HUES48 (cell line): ENCODE data around the gene URM1.
A peak's percentile ranks its signal among the peaks of the same experiment; 100 is the strongest.
"Not testable (repeated sequence)": the region's sequence is repeated elsewhere in the genome, so short reads cannot be mapped to it uniquely, and the experiment has no call there.

ENCODE experiments used
- H3K27ac ChIP-seq: one replicate; pipeline ENCODE4 v1.7.0; 2013; ENCODE audit warnings: low read depth, low read length, inconsistent platforms
- H3K27me3 ChIP-seq: 2 replicates; pipeline ENCODE4 v1.6.1; 2013; ENCODE audit warnings: mild to moderate bottlenecking, low read length; ENCODE audit not compliant: control insufficient read depth, insufficient read depth
- H3K36me3 ChIP-seq: 2 replicates; pipeline ENCODE4 v1.6.1; 2013; ENCODE audit warnings: low read length; ENCODE audit not compliant: control insufficient read depth, insufficient read depth
- H3K4me1 ChIP-seq: 2 replicates; pipeline ENCODE4 v1.6.1; 2013; ENCODE audit warnings: mild to moderate bottlenecking, low read length; ENCODE audit not compliant: control insufficient read depth, insufficient read depth
- H3K4me3 ChIP-seq: 2 replicates; pipeline ENCODE4 v1.5.1; 2013; ENCODE audit warnings: mild to moderate bottlenecking, low read depth, low read length
- H3K9ac ChIP-seq: 2 replicates; pipeline ENCODE4 v1.6.1; 2013; ENCODE audit warnings: mild to moderate bottlenecking, low read depth, low read length, moderate library complexity
- H3K9me3 ChIP-seq: 2 replicates; pipeline ENCODE4 v1.6.1; 2013; ENCODE audit warnings: low read length; ENCODE audit not compliant: control insufficient read depth, insufficient read depth

Gene URM1

DNA sequence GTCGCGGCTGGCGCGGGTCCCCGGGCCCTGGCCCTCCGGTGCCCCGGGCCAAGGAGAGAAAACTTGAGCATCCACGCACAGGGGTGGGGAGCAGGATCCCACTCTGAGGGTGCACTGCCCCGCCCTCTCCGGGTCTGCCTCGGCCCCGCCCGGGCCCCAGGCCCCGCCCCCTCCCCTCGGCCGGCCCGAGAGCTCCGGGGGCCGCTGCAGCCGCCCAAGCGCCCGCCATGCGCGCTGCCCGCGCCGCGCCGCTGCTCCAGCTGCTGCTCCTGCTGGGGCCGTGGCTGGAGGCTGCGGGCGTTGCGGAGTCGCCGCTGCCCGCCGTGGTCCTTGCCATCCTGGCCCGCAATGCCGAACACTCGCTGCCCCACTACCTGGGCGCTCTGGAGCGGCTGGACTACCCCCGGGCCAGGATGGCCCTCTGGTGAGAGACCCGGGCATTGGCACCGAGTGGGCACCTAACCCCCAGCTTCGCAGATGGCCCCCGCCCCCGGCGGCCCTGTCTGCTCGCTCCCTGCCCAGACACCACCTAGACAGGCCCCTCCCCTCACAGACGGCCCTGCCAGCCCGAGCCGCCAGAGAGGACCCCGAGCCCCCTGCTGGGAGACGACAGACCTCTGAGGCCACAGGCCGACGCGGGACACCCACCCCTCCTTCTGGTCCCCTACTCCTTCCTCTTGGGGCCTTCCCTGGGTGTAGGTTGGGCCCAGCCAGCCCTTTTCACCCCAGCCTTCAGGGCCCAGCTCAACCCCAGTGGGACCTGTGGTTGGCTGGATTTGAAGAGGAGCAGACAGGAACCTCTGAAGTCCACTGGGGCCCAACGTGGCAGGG, 49.7 kb downstream of the URM1 start, which contains the start of gene CERCAM:
TSS of gene CERCAM (plus strand) at position 207 of the 831 bp plus-strand sequence. CDS start at position 228, 21 bp downstream.
- Histone ChIP-seq H3K36me3 (no peaks in the 10 kb centered on the region), H3K27me3 (peaks cover 65% of the 10 kb centered on the region), H3K9me3 (no peaks in the 10 kb centered on the region), H3K9ac (no peak within 1 kb of the TSS), H3K27ac (no peak within 1 kb of the TSS), H3K4me1 (peaks cover 11% of the 10 kb centered on the region; the same call in 1 of the 2 replicates), H3K4me3 (peak within 1 kb of the TSS; percentile 83)

- H3K36me3 ChIP-seq: no peaks in the 10 kb centered on the region
- no peak overlapping the region for H3K27ac ChIP-seq
- H3K4me3 ChIP-seq: peak overlapping the region; percentile 83; the same call in 1 of the 2 replicates
- H3K9me3 ChIP-seq: no peaks in the 10 kb centered on the region
- H3K4me1 ChIP-seq: peaks cover 7% of the 10 kb centered on the region; the same call in 1 of the 2 replicates
- H3K9ac ChIP-seq: no peak overlapping the region
- peaks cover 59% of the 10 kb centered on the region for H3K27me3 ChIP-seq
Measured at GRCh38 chr9:128421482-128421996, 50.4 kb downstream of the URM1 start.

- not testable (repeated sequence) for H3K9ac ChIP-seq, H3K9me3 ChIP-seq, H3K4me1 ChIP-seq, H3K36me3 ChIP-seq, H3K27ac ChIP-seq, H3K4me3 ChIP-seq
- H3K27me3 ChIP-seq: peaks cover 53% of the 10 kb centered on the region
Measured at GRCh38 chr9:128422022-128422782, 51.0 kb downstream of the URM1 start.

- Histone ChIP-seq H3K4me1 (peaks cover 7% of the 10 kb centered on the region; the same call in 1 of the 2 replicates), H3K27me3 (peaks cover 48% of the 10 kb centered on the region), H3K9ac (no peak overlapping the region), H3K9me3 (no peaks in the 10 kb centered on the region), H3K27ac (no peak overlapping the region), H3K4me3 (no peak overlapping the region), H3K36me3 (no peaks in the 10 kb centered on the region)
Measured at GRCh38 chr9:128422783-128423150, 51.6 kb downstream of the URM1 start.

GRCh38 chr9:128423356-128423755, 52.2 kb downstream of the URM1 start:
- not testable (repeated sequence) for H3K27ac ChIP-seq, H3K9ac ChIP-seq, H3K36me3 ChIP-seq, H3K4me3 ChIP-seq, H3K4me1 ChIP-seq, H3K9me3 ChIP-seq
- peaks cover 48% of the 10 kb centered on the region for H3K27me3 ChIP-seq

DNA sequence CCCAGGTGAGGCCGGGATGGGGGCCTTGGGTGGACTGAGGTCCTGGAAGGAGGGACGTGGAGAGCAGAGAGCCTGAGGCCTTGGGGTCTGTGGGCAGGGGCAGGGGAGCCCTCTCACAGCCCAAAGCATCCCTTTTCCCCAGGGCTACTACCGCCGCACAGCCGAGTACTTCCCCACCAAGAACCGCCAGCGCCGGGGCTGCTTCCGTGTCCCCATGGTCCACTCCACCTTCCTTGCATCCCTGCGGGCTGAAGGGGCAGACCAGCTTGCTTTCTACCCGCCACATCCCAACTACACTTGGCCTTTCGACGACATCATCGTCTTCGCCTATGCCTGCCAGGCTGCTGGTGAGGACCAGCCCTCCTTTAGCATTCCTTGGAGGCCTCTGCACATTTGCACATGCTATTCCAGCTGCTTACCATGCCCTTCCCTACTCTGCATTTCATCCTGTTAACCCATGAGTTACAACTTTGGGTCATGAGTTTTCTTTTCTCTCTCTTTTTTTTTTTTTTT, 53.1 kb downstream of the URM1 start:
- no peak overlapping the region for H3K27ac ChIP-seq
- H3K9ac ChIP-seq: no peak overlapping the region
- peaks cover 41% of the 10 kb centered on the region for H3K27me3 ChIP-seq
- no peaks in the 10 kb centered on the region for H3K36me3 ChIP-seq
- no peaks in the 10 kb centered on the region for H3K9me3 ChIP-seq
- no peak overlapping the region for H3K4me3 ChIP-seq
- H3K4me1 ChIP-seq: peaks cover 6% of the 10 kb centered on the region; the same call in 1 of the 2 replicates

DNA sequence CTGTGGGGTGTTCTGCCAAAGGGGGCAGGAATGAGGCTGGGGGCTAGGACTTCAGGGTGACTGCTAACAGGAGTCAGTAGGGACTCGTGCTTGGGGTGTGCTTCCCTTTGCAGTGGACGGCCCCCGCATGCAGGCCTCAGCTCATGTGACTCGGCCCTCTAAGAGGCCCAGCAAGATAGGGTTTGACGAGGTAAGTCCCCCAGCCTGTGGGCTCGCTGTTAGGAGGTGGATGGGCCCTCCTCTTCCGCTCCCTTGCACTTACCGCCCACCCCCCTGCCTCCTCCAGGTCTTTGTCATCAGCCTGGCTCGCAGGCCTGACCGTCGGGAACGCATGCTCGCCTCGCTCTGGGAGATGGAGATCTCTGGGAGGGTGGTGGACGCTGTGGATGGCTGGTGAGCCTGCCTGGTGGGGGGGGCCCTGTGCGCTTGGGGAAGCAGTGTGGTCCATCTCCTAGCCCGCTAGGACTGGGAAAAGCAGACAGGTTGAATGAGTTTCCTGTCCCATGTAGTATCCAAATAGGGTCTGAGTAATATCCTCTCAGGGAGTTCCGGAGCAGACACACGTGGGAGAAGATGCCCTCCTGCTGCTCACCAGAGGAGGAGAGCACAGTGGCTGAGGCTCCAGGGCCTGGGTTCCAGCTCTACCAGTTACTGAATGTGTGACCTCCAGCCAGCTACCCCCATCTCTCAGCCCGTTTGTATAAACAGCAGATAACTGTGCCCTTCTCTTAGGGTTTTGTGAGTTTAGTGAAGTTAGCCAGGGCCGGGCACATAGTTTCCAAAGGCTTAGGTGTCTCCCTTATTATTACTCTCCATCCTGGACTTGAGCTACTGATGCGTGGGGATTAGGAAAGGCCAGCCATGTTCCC, 57.7 kb downstream of the URM1 start:
- Histone ChIP-seq H3K4me1 (peaks cover 3% of the 10 kb centered on the region; the same call in 1 of the 2 replicates), H3K9ac (no peak overlapping the region), H3K9me3 (no peaks in the 10 kb centered on the region), H3K36me3 (no peaks in the 10 kb centered on the region), H3K4me3 (no peak overlapping the region), H3K27me3 (peaks cover 5% of the 10 kb centered on the region; the same call in 1 of the 2 replicates), H3K27ac (no peak overlapping the region)

DNA sequence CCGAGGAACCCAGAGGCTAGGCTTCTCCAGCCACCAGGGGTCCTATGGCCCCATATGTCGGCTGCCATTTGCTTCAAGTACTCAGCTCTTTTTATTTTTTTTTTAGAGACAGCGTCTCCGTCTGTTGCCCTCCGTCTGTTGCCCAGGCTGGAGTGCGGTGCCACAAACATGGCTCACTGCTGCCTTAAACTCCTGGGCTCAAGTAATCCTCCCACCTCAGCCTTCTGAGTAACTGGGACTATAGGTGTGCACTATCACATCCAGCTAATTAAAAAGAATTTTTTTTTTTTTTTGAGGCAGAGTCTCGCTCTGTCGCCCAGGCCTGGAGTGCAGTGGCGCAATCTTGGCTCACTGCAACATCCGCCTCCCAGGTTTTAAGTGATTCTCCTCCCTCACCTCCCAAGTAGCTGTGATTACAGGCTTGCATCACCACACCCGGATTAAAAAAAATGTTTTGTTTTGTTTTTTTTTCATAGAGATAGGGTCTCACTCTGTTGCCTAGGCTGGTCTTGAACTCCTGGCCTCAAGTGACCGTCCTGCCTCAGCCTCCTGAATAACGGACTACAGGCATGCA, 58.4 kb downstream of the URM1 start:
- no peak overlapping the region for H3K9ac ChIP-seq
- H3K36me3 ChIP-seq: no peaks in the 10 kb centered on the region

GRCh38 chr9:128431207-128431606, 60.0 kb downstream of the URM1 start:
- H3K27ac ChIP-seq: no peak overlapping the region
- H3K9me3 ChIP-seq: no peaks in the 10 kb centered on the region
- no peaks in the 10 kb centered on the region for H3K36me3 ChIP-seq

More for the DNA sequence above, 58.4 kb downstream of the URM1 start:
- Histone ChIP-seq H3K27ac (no peak overlapping the region), H3K4me3 (no peak overlapping the region), H3K4me1 (peaks cover 3% of the 10 kb centered on the region; the same call in 1 of the 2 replicates), H3K27me3 (no peaks in the 10 kb centered on the region), H3K9me3 (no peaks in the 10 kb centered on the region)

GRCh38 chr9:128434340-128434739, 63.2 kb downstream of the URM1 start:
- H3K9me3 ChIP-seq: no peaks in the 10 kb centered on the region
- H3K27ac ChIP-seq: no peak overlapping the region
- no peaks in the 10 kb centered on the region for H3K4me1 ChIP-seq
- no peaks in the 10 kb centered on the region for H3K27me3 ChIP-seq
- no peak overlapping the region for H3K4me3 ChIP-seq
- H3K9ac ChIP-seq: no peak overlapping the region
- H3K36me3 ChIP-seq: no peaks in the 10 kb centered on the region

More at GRCh38 chr9:128431207-128431606, 60.0 kb downstream of the URM1 start:
- Histone ChIP-seq H3K4me1 (peaks cover 3% of the 10 kb centered on the region; the same call in 1 of the 2 replicates), H3K27me3 (no peaks in the 10 kb centered on the region), H3K9ac (no peak overlapping the region), H3K4me3 (no peak overlapping the region)
